ENCODE measurements around the gene TNXB.

DNA sequence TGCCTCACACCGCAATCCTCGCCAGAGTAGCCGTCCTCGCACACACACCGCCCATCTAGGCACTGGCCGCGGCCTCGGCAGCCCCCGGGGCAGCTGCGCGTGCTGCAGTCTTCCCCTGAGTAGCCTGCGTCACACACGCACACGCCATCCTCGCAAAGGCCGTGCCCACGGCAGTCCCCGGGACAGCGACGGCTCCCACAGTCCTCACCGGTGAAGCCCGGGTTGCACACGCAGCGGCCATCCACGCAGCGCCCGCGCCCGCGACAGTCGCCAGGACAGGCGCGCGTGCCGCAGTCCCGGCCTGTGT is 13.1 kb downstream of the TNXB start:
- TF ChIP-seq, protein P1, sequence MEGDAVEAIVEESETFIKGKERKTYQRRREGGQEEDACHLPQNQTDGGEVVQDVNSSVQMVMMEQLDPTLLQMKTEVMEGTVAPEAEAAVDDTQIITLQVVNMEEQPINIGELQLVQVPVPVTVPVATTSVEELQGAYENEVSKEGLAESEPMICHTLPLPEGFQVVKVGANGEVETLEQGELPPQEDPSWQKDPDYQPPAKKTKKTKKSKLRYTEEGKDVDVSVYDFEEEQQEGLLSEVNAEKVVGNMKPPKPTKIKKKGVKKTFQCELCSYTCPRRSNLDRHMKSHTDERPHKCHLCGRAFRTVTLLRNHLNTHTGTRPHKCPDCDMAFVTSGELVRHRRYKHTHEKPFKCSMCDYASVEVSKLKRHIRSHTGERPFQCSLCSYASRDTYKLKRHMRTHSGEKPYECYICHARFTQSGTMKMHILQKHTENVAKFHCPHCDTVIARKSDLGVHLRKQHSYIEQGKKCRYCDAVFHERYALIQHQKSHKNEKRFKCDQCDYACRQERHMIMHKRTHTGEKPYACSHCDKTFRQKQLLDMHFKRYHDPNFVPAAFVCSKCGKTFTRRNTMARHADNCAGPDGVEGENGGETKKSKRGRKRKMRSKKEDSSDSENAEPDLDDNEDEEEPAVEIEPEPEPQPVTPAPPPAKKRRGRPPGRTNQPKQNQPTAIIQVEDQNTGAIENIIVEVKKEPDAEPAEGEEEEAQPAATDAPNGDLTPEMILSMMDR (IDR thresholded peaks at IDR 0.05), result no peak
- TF ChIP-seq POLR2A (IDR thresholded peaks at IDR 0.05), result no peak
- no peak for TF ChIP-seq EP300 (IDR thresholded peaks at IDR 0.05)
- TF ChIP-seq POLR2AphosphoS5 (IDR thresholded peaks at IDR 0.05), result no peak
